Posterior vena cava (tissue), 2 donors: ENCODE results near the gene CTBP2. TPM values are rescaled to one million over a fixed set of nuclear protein-coding genes. Genes with fewer than 3 reads are reported as not detected.

ENCODE experiments used
- DNase-seq: peaks from one replicate; pipeline ENCODE4 v3.0.0-alpha.2; 2020; ENCODE audit warnings: low spot score
- intact Hi-C, 2 donors: fragments of 100-400 bp; cut with DNase I; formaldehyde crosslinking; loops; one replicate each; pipeline versions ENCODE4 v1.14.1 to v1.14.2; 2022 to 2023
- total RNA-seq, 2 donors: library from RNA; stranded (reverse); fragmentation: NEBNext Ultra II Directional; extraction: Animal tissue kit (Norgen Biotek cat#: 25700); gene quantifications; one replicate each; pipeline ENCODE4 v1.2.1, GENCODE V29; 2021
- donor health status: DM: yes; HTN: yes; CAD: no.
- donor health status: DM: yes; HTN: yes; CAD: no.

The CTBP2 gene
- total RNA-seq, 2 donors from 2014 or later: 44.4 to 47.3 TPM

GRCh38 chr10:125041856-125042506, 118.4 kb downstream of the CTBP2 start:
- intact Hi-C loops: loop anchor here in 1 of 2 donors (10.0 kb wide), 1 partner anchor 303 kb away; no protein-coding TSS in a partner anchor
- peak; percentile 58 for DNase-seq

GRCh38 chr10:125039354-125039769, 121.0 kb downstream of the CTBP2 start:
- DNase-seq: peak; percentile 67
- intact Hi-C loops: no loop called here

- intact Hi-C loops: no loop called here
- peak; percentile 79 for DNase-seq
These were observed 121.7 kb downstream of the CTBP2 start for GRCh38 chr10:125038637-125039036.

GRCh38 chr10:125037145-125037877, 123.1 kb downstream of the CTBP2 start:
- no peak for DNase-seq
- intact Hi-C loops: no loop called here

GRCh38 chr10:125035588-125036295, 124.6 kb downstream of the CTBP2 start:
- no peak for DNase-seq
- intact Hi-C loops: no loop called here

DNA sequence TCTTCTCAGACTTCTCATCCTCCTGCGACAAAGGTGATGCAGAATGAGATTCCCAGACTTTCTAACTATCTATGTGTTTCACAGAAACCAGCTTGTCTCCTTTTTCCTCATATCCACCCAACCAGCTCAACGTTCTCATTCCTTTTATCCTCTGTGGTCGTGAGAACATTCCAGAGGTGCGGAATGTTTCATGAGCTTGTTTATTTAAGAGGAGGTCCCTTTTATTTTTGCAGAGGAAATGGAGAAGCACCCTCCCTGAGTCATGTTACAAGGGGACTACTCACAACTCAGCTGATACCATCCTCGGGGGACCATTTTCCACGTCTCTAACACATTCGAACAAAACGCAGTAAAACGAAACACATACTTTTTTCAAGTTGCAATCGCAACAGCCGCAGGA, 125.2 kb downstream of the CTBP2 start:
- intact Hi-C loops: no loop called here
- no peak for DNase-seq

DNA sequence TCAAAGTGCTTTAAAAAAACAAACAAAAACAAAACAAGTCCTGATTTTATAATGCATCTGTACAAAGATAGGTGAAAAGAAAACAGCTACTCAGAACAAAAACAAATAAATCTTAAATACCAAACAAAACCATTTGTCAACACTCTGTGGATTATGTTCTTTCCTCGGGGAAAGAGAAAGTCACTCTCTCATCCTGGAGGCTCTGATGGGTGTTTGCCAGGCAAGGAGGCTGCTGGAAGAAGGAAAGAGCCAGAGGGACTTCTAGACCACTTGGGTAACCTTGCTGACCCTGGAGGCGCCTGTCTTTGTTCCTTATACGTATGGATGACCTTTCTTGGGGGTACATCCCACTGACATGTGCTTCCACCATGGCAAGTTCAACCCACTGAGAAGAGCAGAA, 125.7 kb downstream of the CTBP2 start:
- no peak for DNase-seq
- intact Hi-C loops: loop anchor here in 1 of 2 donors (5.0 kb wide), 1 partner anchor 1528 kb away; no protein-coding TSS in a partner anchor

DNA sequence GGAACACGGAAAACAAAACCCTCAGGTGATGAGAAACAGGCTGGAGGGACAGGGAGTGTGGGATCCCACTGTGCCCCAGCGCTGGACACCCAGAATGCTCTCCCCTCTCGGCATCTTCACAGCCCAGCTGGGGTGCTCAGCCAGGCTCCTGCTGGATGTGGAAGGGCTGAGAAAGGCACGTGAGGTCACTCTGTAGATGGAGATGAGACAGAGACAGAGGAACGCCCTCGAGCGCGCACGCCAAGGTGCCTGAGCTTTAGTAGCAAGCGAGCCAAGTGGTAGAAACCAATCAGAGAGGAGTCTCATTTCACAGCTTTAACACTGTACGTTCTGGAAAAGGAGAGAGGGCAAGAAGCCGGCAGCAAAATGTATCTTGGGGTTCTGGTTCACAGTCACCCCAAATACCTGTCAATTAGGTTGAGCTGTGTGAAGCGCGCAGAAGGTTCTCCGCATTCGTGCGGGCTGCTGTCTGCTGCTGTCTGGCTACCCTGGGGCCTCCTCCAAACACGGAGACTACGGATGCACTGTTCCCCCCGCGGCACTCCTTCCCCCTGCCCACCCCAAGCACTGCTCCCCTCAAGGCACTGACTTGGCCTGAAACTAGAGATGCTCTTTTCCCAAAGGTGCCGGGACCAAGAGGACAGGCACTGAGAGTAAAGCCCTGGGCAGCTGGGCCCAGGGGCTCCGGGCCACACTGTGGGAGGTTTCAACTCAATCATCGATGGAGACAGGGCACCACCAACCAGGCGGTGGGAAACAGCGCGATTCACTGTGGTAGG, 127.0 kb downstream of the CTBP2 start:
- DNase-seq: no peak

DNA sequence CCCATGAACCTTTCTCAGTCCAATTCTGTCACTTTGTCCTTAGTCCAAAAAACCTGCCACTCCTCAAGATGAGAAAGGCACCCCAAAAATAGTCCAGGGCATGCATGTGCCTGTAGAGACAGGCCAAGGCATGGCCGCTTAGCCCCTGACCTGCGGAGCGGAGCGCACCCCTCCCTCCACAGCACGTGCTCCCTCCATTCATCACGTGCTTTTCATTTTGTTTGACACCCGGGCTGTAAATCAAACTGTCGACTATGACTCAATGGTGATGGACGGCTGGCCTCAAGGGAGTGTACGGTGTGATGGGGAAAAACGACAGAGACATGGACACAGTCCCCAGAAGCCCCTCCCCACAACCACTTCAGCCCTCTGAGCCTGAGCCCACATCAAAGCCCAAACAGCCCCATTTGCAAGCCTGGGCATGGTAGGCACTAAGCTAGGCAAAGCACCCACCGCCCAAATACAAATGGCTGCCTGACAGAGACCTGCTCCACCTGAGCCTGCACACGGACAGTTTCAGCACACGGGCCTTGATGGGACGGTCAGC, 127.8 kb downstream of the CTBP2 start:
- DNase-seq: peak; percentile 49
- intact Hi-C loops: loop anchor here in 1 of 2 donors (5.0 kb wide), 1 partner anchor 1530 kb away; no protein-coding TSS in a partner anchor

More for the DNA sequence above, 127.0 kb downstream of the CTBP2 start:
- intact Hi-C loops: loop anchor here in 1 of 2 donors (5.0 kb wide), 1 partner anchor 1529 kb away; no protein-coding TSS in a partner anchor

DNA sequence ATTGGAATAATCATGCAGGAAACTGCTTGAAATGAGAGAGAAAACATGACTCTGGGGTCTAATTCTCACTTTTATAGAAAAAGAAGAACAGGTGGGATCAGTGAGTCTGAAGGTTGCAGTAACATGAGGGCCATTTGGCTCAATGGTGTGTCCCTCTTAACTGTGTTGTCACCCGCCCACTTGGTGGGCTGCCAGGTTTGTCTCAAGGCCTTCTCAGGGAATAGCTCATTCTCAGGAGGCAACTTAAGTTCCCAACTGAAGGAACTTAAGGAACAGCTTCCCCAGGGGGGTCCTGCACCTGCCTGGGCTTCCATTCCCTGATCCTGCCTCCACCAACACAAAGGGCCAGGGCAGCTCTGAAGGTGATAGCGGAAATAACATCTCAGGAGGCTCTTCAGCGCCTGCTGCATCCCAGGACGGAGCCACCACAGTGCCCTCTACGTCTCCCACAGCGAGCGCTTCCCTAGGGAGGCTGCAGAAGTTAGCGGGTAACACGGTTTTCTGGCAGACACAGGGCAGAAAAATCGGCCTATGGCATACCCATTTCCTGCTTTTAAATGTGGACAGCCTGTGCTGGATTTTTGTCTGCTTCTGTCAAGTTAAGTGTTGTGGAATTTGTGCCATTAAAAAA, 129.7 kb downstream of the CTBP2 start:
- intact Hi-C loops: loop anchor here in 1 of 2 donors (5.0 kb wide), 1 partner anchor 1532 kb away; no protein-coding TSS in a partner anchor
- peak; percentile 55 for DNase-seq

- DNase-seq: peak; percentile 24
- intact Hi-C loops: loop anchor here in 1 of 2 donors (5.0 kb wide), 1 partner anchor 1533 kb away; no protein-coding TSS in a partner anchor
These were observed 130.7 kb downstream of the CTBP2 start for GRCh38 chr10:125029584-125030242.

- intact Hi-C loops: no loop called here
- DNase-seq: peak; percentile 81
These were observed 132.2 kb downstream of the CTBP2 start for GRCh38 chr10:125027871-125028869.

- intact Hi-C loops: no loop called here
- DNase-seq: peak; percentile 73
These were observed 133.2 kb downstream of the CTBP2 start for GRCh38 chr10:125026974-125027735.

- intact Hi-C loops: no loop called here
- peak; percentile 78 for DNase-seq
These were observed 134.1 kb downstream of the CTBP2 start for GRCh38 chr10:125026036-125026931.

GRCh38 chr10:125025341-125025740, 135.0 kb downstream of the CTBP2 start:
- no peak for DNase-seq
- intact Hi-C loops: no loop called here
